GM21360 (cell line): Measurements from ENCODE around the gene SLC16A13.
"Not testable (repeated sequence)": the region's sequence is repeated elsewhere in the genome, so short reads cannot be mapped to it uniquely, and the experiment has no call there.

Experiments
- ATAC-seq: cut with Tn5 transposase; IDR thresholded peaks from one replicate; pipeline ENCODE4 v1.9.1; 2021; ENCODE audit warnings: mild to moderate bottlenecking, moderate library complexity; ENCODE audit not compliant: unreplicated experiment

The SLC16A13 gene

GRCh38 chr17:7060165-7060891 is 24.5 kb downstream of the SLC16A13 start:
- no peak for ATAC-seq

GRCh38 chr17:7063518-7064094 is 27.8 kb downstream of the SLC16A13 start:
- no peak for ATAC-seq

GRCh38 chr17:7064261-7064660 is 28.4 kb downstream of the SLC16A13 start:
- no peak for ATAC-seq

GRCh38 chr17:7067198-7067597 is 31.4 kb downstream of the SLC16A13 start:
- no peak for ATAC-seq

GRCh38 chr17:7068268-7068667 is 32.5 kb downstream of the SLC16A13 start:
- no peak for ATAC-seq

GRCh38 chr17:7070712-7071111 is 34.9 kb downstream of the SLC16A13 start:
- no peak for ATAC-seq

GRCh38 chr17:7072406-7072805 is 36.6 kb downstream of the SLC16A13 start:
- ATAC-seq, result no peak

- no peak for ATAC-seq
These were observed 39.1 kb downstream of the SLC16A13 start for GRCh38 chr17:7074931-7075330.

GRCh38 chr17:7077911-7078546 is 42.2 kb downstream of the SLC16A13 start:
- ATAC-seq, result no peak

- ATAC-seq, result no peak
These were observed 42.9 kb downstream of the SLC16A13 start for GRCh38 chr17:7078711-7079110.

- no peak for ATAC-seq
These were observed 44.0 kb downstream of the SLC16A13 start, which contains the start of gene CLEC10A for GRCh38 chr17:7079581-7080455. Gene CLEC10A (minus strand): TSS chr17:7080251. CDS start chr17:7078812, 1,439 bp downstream.

GRCh38 chr17:7080456-7081041 is 44.7 kb downstream of the SLC16A13 start:
- no peak for ATAC-seq

- ATAC-seq, result no peak
These were observed 45.7 kb downstream of the SLC16A13 start for GRCh38 chr17:7081341-7082062.

GRCh38 chr17:7083592-7083991 is 47.8 kb downstream of the SLC16A13 start:
- no peak for ATAC-seq

- no peak for ATAC-seq
These were observed 48.3 kb downstream of the SLC16A13 start for GRCh38 chr17:7084088-7084487.

- ATAC-seq, result not testable (repeated sequence)
These were observed 52.6 kb downstream of the SLC16A13 start for GRCh38 chr17:7088442-7088841.

- ATAC-seq, result not testable (repeated sequence)
These were observed 53.8 kb downstream of the SLC16A13 start for GRCh38 chr17:7089570-7089969.
